GM15510 (cell line): ENCODE results near the gene VEPH1.

Experiments
- POLR2A ChIP-seq: IDR thresholded peaks from 3 replicates; pipeline ENCODE4 v1.6.1; 2011; ENCODE audit warnings: borderline replicate concordance; ENCODE audit not compliant: insufficient read length; ENCODE audit errors: extremely low read depth

The VEPH1 gene

GRCh38 chr3:157531301-157531660 is 28.1 kb upstream of the VEPH1 start:
- TF ChIP-seq POLR2A, result no peak

- no peak for TF ChIP-seq POLR2A
Observed at GRCh38 chr3:157530637-157531300, 27.6 kb upstream of the VEPH1 start.

GRCh38 chr3:157529751-157530150 is 26.5 kb upstream of the VEPH1 start:
- no peak for TF ChIP-seq POLR2A

- TF ChIP-seq POLR2A, result no peak
Observed at GRCh38 chr3:157529085-157529484, 25.9 kb upstream of the VEPH1 start.

GRCh38 chr3:157527131-157527881 is 24.1 kb upstream of the VEPH1 start:
- TF ChIP-seq POLR2A, result no peak

GRCh38 chr3:157526036-157526435 is 22.8 kb upstream of the VEPH1 start:
- TF ChIP-seq POLR2A, result no peak

GRCh38 chr3:157523814-157524213 is 20.6 kb upstream of the VEPH1 start:
- TF ChIP-seq POLR2A, result no peak

GRCh38 chr3:157522648-157523047 is 19.4 kb upstream of the VEPH1 start:
- TF ChIP-seq POLR2A, result no peak

GRCh38 chr3:157520485-157521150 is 17.4 kb upstream of the VEPH1 start:
- no peak for TF ChIP-seq POLR2A

GRCh38 chr3:157518881-157519280 is 15.7 kb upstream of the VEPH1 start:
- TF ChIP-seq POLR2A, result no peak

- TF ChIP-seq POLR2A, result no peak
Observed at GRCh38 chr3:157516928-157517327, 13.7 kb upstream of the VEPH1 start.

GRCh38 chr3:157515398-157515797 is 12.2 kb upstream of the VEPH1 start:
- TF ChIP-seq POLR2A, result no peak

- TF ChIP-seq POLR2A, result no peak
Observed at GRCh38 chr3:157514371-157514895, 11.2 kb upstream of the VEPH1 start.

GRCh38 chr3:157513585-157513984 is 10.4 kb upstream of the VEPH1 start:
- TF ChIP-seq POLR2A, result no peak

- TF ChIP-seq POLR2A, result no peak
Observed at GRCh38 chr3:157512534-157512933, 9.3 kb upstream of the VEPH1 start.
